ENCODE measurements around the gene LEF1. TPM values are rescaled to one million over a fixed set of nuclear protein-coding genes. Genes with fewer than 3 reads are reported as not detected.

LEF1 gene
- polyA plus RNA-seq (2013, experiment 1 of 4) = 72.9 TPM
- polyA plus RNA-seq (2013, experiment 2 of 4) = 74.9 TPM
- polyA plus RNA-seq (2013, experiment 3 of 4) = 69.3 TPM
- 82.9 TPM for polyA plus RNA-seq (2013, experiment 4 of 4)

DNA sequence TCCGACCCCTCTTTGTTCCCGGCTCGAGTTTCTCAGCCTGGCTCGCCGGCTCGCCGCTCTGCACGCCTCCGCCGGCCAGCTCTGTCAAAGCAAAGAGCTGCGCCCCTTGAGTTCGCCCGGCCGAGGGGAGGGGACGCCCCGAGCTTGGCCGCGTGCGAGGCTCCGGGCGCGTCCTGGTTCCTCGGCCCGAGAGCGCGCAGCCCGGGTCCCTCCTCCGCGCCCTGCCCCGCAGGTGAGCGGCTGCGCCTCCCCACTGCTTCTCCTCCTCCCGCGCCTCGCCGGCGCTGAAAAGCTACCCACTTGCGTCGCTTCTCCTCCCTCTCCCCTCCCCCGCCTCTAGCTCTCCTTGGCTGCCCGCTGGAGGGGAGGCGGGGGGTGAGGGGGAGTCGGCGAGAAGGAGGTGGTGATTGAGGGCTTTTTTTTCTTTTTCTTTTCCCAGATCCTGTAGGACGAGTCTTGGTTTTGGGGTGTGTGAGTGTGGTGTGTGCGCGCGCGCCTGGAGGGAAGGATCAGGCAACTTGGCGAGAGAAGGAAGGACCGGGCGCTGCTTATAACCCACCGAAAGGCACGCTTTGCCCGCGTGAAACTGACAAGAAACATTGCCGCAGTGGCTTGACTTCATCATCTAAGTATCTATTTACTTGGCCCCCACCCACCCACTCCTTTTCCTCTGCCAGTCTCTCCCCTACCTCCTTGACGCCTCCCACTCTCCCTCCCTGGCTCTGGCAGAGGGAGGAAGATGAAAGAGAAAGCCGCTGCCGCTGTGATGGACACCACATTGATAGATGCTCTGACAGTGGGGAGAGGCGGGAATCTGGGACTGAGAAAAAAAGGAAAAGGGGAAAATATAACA is at the start of gene LEF1:
TSS of gene LEF1 (minus strand) at position 262 of the 853 bp plus-strand sequence. CDS start 1,165 bp downstream, outside the sequence.
- H3K4me1 ChIP-seq (ENCODE audit: control insufficient read depth, insufficient read depth, low read length) = peaks cover 41% of the 10 kb centered on the region
- 0 to 1% methylated on average over 59 to 60 of the region's 61 CpGs for WGBS, 2 experiments
- H3K27ac ChIP-seq (ENCODE audit: insufficient read depth, low read depth, low read length, poor library complexity, severe bottlenecking) = peak within 1 kb of the TSS; percentile 91
- H3K36me3 ChIP-seq (ENCODE audit: control insufficient read depth, insufficient read depth, low read length) = no peaks in the 10 kb centered on the region
- no peaks in the 10 kb centered on the region for H3K9me3 ChIP-seq (ENCODE audit: control insufficient read depth, low read length)
- peak within 1 kb of the TSS; percentile 94 for H3K4me3 ChIP-seq (ENCODE audit: insufficient read depth, low read depth, low read length)
- H3K27me3 ChIP-seq (ENCODE audit: control insufficient read depth, insufficient read depth, low read length, poor library complexity, severe bottlenecking) = peaks cover 69% of the 10 kb centered on the region

DNA sequence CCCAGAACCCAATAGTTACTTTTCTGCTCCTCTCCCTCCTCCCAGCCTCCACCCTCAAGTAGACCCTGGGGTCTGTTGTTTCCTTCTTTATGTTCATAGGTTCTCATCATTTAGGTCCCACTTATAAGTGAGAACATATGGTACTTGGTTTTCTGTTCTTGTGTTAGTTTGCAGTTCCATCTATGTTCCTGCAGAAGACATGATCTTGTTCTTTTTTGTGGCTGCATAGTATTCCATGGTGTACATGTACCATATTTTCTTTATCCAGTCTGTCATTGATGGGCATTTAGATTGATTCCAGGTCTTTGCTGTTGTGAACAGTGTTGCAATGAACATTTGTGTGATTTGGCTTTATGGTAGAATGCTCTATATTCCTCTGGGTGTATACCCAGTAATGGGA is 47.8 kb upstream of the LEF1 start:
- Histone ChIP-seq H3K27me3 (ENCODE audit: control insufficient read depth, insufficient read depth, low read length, poor library complexity, severe bottlenecking) (no peaks in the 10 kb centered on the region), H3K4me3 (ENCODE audit: insufficient read depth, low read depth, low read length) (no peak overlapping the region), H3K27ac (ENCODE audit: insufficient read depth, low read depth, low read length, poor library complexity, severe bottlenecking) (no peak overlapping the region), H3K9me3 (ENCODE audit: control insufficient read depth, low read length) (no peaks in the 10 kb centered on the region), H3K4me1 (ENCODE audit: control insufficient read depth, insufficient read depth, low read length) (peaks cover 11% of the 10 kb centered on the region), H3K36me3 (ENCODE audit: control insufficient read depth, insufficient read depth, low read length) (no peaks in the 10 kb centered on the region)

DNA sequence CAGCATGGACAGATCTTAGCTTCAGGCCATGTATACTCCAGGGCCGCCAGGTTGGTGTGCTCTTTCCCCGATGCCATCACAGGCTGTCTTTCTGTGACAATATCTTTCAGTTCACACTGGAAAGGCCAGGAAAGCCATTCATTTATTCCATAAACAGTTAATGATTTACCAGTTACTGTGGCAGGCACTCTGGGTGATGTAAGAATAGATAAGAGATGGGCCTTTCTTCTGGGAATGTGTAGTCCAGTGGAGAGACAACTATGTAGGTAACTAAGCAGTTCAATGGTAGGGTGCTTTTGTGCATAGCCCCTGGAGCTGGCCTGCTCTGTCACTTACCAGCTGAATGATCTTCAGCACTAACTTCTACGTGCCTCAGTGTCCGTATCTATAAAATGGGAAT is 46.3 kb upstream of the LEF1 start:
- no peaks in the 10 kb centered on the region for H3K36me3 ChIP-seq (ENCODE audit: control insufficient read depth, insufficient read depth, low read length)
- 92 to 93% methylated on average over 4 of the region's 4 CpGs for WGBS, 2 experiments
- H3K4me1 ChIP-seq (ENCODE audit: control insufficient read depth, insufficient read depth, low read length) = peaks cover 11% of the 10 kb centered on the region

DNA sequence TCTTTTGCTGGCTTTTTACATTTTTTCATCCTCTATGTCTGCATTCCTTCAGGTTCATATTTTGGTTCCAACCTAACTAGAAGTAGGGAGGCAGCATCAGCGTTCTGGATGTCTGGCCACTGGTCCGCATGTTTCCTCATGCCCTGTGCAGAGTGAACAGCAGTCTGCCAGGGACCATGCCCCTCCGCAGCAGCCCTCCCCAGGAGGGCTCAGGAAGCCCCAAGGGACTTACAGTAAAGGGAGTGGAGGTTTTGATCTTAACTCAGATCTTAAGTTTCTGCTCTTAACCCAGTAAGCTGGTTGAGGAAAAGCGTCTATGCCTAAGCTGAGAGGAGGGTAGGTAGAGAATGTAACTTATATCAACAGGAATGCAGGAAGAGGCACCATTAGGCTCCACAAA is 45.0 kb upstream of the LEF1 start:
- H3K27me3 ChIP-seq (ENCODE audit: control insufficient read depth, insufficient read depth, low read length, poor library complexity, severe bottlenecking) = no peaks in the 10 kb centered on the region
- no peak overlapping the region for H3K4me3 ChIP-seq (ENCODE audit: insufficient read depth, low read depth, low read length)
- no peak overlapping the region for H3K27ac ChIP-seq (ENCODE audit: insufficient read depth, low read depth, low read length, poor library complexity, severe bottlenecking)
- no peaks in the 10 kb centered on the region for H3K36me3 ChIP-seq (ENCODE audit: control insufficient read depth, insufficient read depth, low read length)
- H3K4me1 ChIP-seq (ENCODE audit: control insufficient read depth, insufficient read depth, low read length) = peaks cover 11% of the 10 kb centered on the region
- 89 to 94% methylated on average over 4 of the region's 4 CpGs for WGBS, 2 experiments
- no peaks in the 10 kb centered on the region for H3K9me3 ChIP-seq (ENCODE audit: control insufficient read depth, low read length)

More for the DNA sequence above, 46.3 kb upstream of the LEF1 start:
- Histone ChIP-seq H3K27me3 (ENCODE audit: control insufficient read depth, insufficient read depth, low read length, poor library complexity, severe bottlenecking) (no peaks in the 10 kb centered on the region), H3K9me3 (ENCODE audit: control insufficient read depth, low read length) (no peaks in the 10 kb centered on the region), H3K27ac (ENCODE audit: insufficient read depth, low read depth, low read length, poor library complexity, severe bottlenecking) (no peak overlapping the region), H3K4me3 (ENCODE audit: insufficient read depth, low read depth, low read length) (no peak overlapping the region)

DNA sequence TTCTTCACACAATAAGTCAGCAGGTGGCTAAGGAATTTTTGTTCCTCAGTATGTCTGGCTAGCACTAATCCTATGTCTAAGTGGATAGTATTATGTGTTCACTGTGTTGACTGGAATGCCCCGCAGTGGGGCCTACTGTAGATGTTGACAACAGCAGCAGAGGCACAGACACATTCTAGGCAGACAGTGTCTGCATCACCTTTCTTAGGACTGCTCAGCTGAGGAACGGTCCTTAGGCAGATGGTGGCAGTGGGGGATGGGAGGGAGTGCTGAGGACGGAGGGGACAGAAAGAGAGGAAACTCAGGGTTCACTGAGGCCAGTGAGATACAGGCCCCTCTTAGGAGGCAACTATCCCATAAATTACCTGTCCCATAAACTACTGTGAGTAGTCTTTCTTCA is 44.6 kb upstream of the LEF1 start:
- Histone ChIP-seq H3K36me3 (ENCODE audit: control insufficient read depth, insufficient read depth, low read length) (no peaks in the 10 kb centered on the region), H3K4me1 (ENCODE audit: control insufficient read depth, insufficient read depth, low read length) (peaks cover 11% of the 10 kb centered on the region), H3K4me3 (ENCODE audit: insufficient read depth, low read depth, low read length) (no peak overlapping the region), H3K27ac (ENCODE audit: insufficient read depth, low read depth, low read length, poor library complexity, severe bottlenecking) (no peak overlapping the region), H3K9me3 (ENCODE audit: control insufficient read depth, low read length) (no peaks in the 10 kb centered on the region), H3K27me3 (ENCODE audit: control insufficient read depth, insufficient read depth, low read length, poor library complexity, severe bottlenecking) (no peaks in the 10 kb centered on the region)
- WGBS, 2 experiments = 69 to 93% methylated on average over 2 to 3 of the region's 3 CpGs

DNA sequence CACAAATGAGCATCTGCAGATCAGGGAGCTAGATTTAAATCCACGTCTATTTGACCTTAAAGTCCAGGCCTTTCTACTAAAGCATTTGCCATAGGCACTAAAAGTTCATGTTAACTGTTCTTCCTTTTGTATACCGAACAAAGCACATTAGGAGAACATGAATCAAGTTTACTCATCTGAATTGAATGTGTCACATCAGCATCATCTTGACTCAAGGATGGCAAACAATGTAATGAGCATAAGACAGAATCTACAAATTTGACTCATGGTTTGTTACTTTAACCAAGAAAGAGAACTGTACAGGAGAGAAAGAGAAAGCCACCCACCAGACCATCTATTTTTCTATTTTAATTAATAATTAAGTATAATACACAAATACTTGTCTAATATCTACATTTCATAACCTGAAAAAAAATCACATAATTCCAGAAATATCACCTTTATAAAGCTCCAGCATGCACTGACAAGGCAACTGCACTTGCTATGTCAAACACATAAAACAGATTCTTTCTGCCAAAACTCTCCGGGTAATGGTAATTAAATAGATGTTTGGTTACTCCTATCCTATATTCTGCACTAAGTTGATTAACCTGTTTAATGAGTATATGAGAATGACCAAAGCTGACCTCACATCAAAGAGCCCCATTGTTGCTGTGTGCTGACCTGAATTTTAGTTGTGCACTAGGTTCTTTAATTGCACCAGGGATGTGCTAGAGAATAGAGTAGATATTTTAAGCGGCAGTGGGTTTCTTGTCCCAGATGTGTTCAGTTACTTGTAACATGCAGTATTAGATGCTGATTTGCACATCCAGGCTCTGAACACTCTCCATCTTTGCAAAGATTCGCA is 42.5 kb upstream of the LEF1 start:
- Histone ChIP-seq H3K36me3 (ENCODE audit: control insufficient read depth, insufficient read depth, low read length) (no peaks in the 10 kb centered on the region), H3K9me3 (ENCODE audit: control insufficient read depth, low read length) (no peaks in the 10 kb centered on the region), H3K27me3 (ENCODE audit: control insufficient read depth, insufficient read depth, low read length, poor library complexity, severe bottlenecking) (no peaks in the 10 kb centered on the region), H3K4me3 (ENCODE audit: insufficient read depth, low read depth, low read length) (no peak overlapping the region), H3K27ac (ENCODE audit: insufficient read depth, low read depth, low read length, poor library complexity, severe bottlenecking) (no peak overlapping the region), H3K4me1 (ENCODE audit: control insufficient read depth, insufficient read depth, low read length) (peaks cover 11% of the 10 kb centered on the region)
- 93% methylated on average over 3 to 5 of the region's 5 CpGs for WGBS, 2 experiments

DNA sequence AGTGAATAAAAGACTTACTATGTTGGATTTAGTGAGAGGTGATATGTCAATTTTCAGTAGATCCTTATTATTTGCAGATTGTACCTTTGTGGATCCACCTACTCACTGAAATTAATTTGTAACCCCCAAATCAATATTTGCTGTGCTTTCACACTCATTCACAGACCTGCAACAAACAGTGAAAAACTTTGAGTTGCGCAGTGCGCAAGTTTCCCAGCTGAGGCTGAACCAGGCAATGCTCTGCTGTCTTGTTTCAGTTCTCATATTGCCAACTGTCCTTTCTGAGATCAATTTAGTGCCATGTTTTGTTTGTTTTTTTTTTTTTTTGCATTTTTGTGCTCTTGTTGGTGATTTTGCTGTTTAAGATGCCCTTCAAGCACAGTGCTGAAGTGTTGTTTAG is 40.8 kb upstream of the LEF1 start:
- Histone ChIP-seq H3K27ac (ENCODE audit: insufficient read depth, low read depth, low read length, poor library complexity, severe bottlenecking) (no peak overlapping the region), H3K36me3 (ENCODE audit: control insufficient read depth, insufficient read depth, low read length) (no peaks in the 10 kb centered on the region), H3K4me3 (ENCODE audit: insufficient read depth, low read depth, low read length) (no peak overlapping the region), H3K27me3 (ENCODE audit: control insufficient read depth, insufficient read depth, low read length, poor library complexity, severe bottlenecking) (no peaks in the 10 kb centered on the region), H3K9me3 (ENCODE audit: control insufficient read depth, low read length) (no peaks in the 10 kb centered on the region), H3K4me1 (ENCODE audit: control insufficient read depth, insufficient read depth, low read length) (peaks cover 11% of the 10 kb centered on the region)
- whole genome bisulfite sequencing, 2 experiments = 99% methylated on average over 2 of the region's 2 CpGs

DNA sequence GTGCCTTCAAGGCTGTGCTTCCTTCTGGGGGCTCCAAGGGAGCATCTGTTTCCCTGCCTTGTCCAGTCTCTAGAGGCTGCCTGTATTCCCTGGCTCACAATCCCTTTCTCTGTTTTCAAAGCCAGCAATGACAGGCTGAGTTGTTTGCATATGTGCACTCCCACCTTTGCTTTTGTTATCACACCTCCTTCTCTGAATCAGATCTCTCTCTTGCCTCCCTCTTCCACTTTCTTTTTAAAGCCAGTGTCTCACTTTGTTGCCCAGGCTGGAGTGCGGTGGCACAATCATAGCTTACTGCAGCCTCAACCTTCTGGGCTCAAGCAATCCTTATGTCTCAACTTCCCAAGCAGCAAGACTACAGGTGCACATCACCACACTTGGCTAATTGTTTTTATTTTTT is 37.1 kb upstream of the LEF1 start:
- Histone ChIP-seq H3K4me1 (ENCODE audit: control insufficient read depth, insufficient read depth, low read length) (no peaks in the 10 kb centered on the region), H3K27ac (ENCODE audit: insufficient read depth, low read depth, low read length, poor library complexity, severe bottlenecking) (no peak overlapping the region), H3K36me3 (ENCODE audit: control insufficient read depth, insufficient read depth, low read length) (no peaks in the 10 kb centered on the region), H3K4me3 (ENCODE audit: insufficient read depth, low read depth, low read length) (no peak overlapping the region), H3K27me3 (ENCODE audit: control insufficient read depth, insufficient read depth, low read length, poor library complexity, severe bottlenecking) (no peaks in the 10 kb centered on the region), H3K9me3 (ENCODE audit: control insufficient read depth, low read length) (no peaks in the 10 kb centered on the region)
- WGBS, 2 experiments = 87 to 93% methylated on average over 1 of the region's 1 CpG

DNA sequence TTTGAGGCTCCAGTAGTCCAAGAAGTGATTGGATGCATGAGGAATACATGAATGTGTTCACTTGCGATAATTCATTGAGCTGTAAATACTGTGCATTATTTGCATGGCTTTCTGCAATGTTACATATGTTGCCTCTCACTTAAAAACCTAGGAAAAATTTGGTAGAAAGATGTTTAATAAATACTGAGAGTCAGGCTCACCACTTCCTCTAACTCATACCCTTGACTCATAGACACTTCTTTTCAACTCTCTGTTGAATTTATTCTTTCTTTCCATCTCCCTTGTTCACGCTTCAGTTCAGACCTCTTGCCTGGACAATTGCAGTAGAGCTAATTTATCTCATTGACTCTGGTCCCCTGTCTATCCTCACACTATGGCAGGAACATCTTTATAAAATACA is 35.8 kb upstream of the LEF1 start:
- Histone ChIP-seq H3K36me3 (ENCODE audit: control insufficient read depth, insufficient read depth, low read length) (no peaks in the 10 kb centered on the region), H3K4me3 (ENCODE audit: insufficient read depth, low read depth, low read length) (no peak overlapping the region), H3K9me3 (ENCODE audit: control insufficient read depth, low read length) (no peaks in the 10 kb centered on the region), H3K4me1 (ENCODE audit: control insufficient read depth, insufficient read depth, low read length) (no peaks in the 10 kb centered on the region), H3K27me3 (ENCODE audit: control insufficient read depth, insufficient read depth, low read length, poor library complexity, severe bottlenecking) (no peaks in the 10 kb centered on the region), H3K27ac (ENCODE audit: insufficient read depth, low read depth, low read length, poor library complexity, severe bottlenecking) (no peak overlapping the region)
- WGBS, 2 experiments = 96 to 97% methylated on average over 2 of the region's 2 CpGs

DNA sequence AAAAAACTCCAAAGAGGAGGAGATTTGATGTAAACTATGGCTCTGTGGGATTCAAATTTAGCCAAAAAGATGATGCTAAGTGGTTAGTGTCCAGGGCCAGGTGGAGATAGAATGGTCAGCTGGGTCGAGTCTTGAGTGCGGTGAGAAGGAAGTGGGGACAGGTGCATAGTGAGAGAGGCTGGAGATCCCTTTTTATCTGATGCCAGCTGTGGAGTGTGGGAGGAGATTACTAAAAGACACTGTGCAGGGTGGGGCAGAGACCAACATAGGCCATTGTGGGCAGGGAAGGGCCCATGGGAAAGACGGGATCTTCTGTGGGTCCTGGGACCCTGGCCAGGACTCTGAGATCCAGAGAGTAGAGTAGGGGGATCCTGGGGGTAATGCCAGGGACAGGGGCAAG is 34.6 kb upstream of the LEF1 start:
- H3K27me3 ChIP-seq (ENCODE audit: control insufficient read depth, insufficient read depth, low read length, poor library complexity, severe bottlenecking) = no peaks in the 10 kb centered on the region
- H3K36me3 ChIP-seq (ENCODE audit: control insufficient read depth, insufficient read depth, low read length) = no peaks in the 10 kb centered on the region
- no peak overlapping the region for H3K27ac ChIP-seq (ENCODE audit: insufficient read depth, low read depth, low read length, poor library complexity, severe bottlenecking)
- no peaks in the 10 kb centered on the region for H3K4me1 ChIP-seq (ENCODE audit: control insufficient read depth, insufficient read depth, low read length)
- no peak overlapping the region for H3K4me3 ChIP-seq (ENCODE audit: insufficient read depth, low read depth, low read length)
- 88 to 95% methylated on average over 3 of the region's 3 CpGs for WGBS, 2 experiments
- no peaks in the 10 kb centered on the region for H3K9me3 ChIP-seq (ENCODE audit: control insufficient read depth, low read length)
